IMR-90 (cell line): ENCODE results near the gene STPG4. TPM values are rescaled to one million over a fixed set of nuclear protein-coding genes. Genes with fewer than 3 reads are reported as not detected.

ENCODE experiments used
- ATAC-seq: fragments of 200-7000 bp; cut with Tn5 transposase; 2 replicates; pipeline ENCODE4 v1.9.1; 2020; ENCODE audit warnings: low read depth, mild to moderate bottlenecking, moderate library complexity
- BruUV-seq: library from RNA; stranded (reverse); fragments of 400-500 nt; replicated peaks from 2 replicates; lab custom pipeline; 2021; lab: Mats Ljungman, UMichigan
- CTCF ChIA-PET: fragments of 300-600 bp; formaldehyde crosslinking; extraction: SDS; loops from one replicate; lab custom pipeline; 2021; ENCODE audit warnings: antibody characterized with exemption; lab: Yijun Ruan, JAX
- POLR2A ChIA-PET: fragments of 300-600 bp; sonication (Branson Sonifier 250); formaldehyde crosslinking; loops from one replicate; lab custom pipeline; 2022; ENCODE audit warnings: antibody characterized with exemption; ENCODE audit not compliant: unreplicated experiment; lab: Charles Lee
- DNase-seq: peaks from one replicate; pipeline ENCODE4 v3.0.0; 2013
- H2AFZ ChIP-seq: replicated peaks from 2 replicates; pipeline ENCODE3; 2013; ENCODE audit warnings: low read length, mild to moderate bottlenecking; ENCODE audit not compliant: poor library complexity
- H2AK5ac ChIP-seq: 2 replicates; pipeline ENCODE4 v1.6.1; 2013; ENCODE audit warnings: low read depth, low read length, inconsistent platforms
- H2AK9ac ChIP-seq: replicated peaks from 2 replicates; pipeline ENCODE3; 2013; ENCODE audit warnings: mild to moderate bottlenecking, low read depth, low read length, moderate library complexity; ENCODE audit not compliant: poor library complexity
- H2BK120ac ChIP-seq: 2 replicates; pipeline ENCODE4 v1.6.1; 2013; ENCODE audit warnings: low read depth, low read length, inconsistent platforms
- H2BK15ac ChIP-seq: 3 replicates; pipeline ENCODE4 v1.6.1; 2013; ENCODE audit warnings: low read depth, low read length, inconsistent platforms
- H2BK20ac ChIP-seq: 2 replicates; pipeline ENCODE4 v1.6.1; 2013; ENCODE audit warnings: low read depth, mild to moderate bottlenecking, inconsistent platforms, low read length, moderate library complexity
- H2BK5ac ChIP-seq: 2 replicates; pipeline ENCODE4 v1.6.1; 2013; ENCODE audit warnings: mild to moderate bottlenecking, low read depth, low read length, inconsistent platforms; ENCODE audit not compliant: poor library complexity, severe bottlenecking
- H3K14ac ChIP-seq: replicated peaks from 2 replicates; pipeline ENCODE4 v1.6.1; 2013; ENCODE audit warnings: low read depth, low read length, inconsistent platforms
- H3K18ac ChIP-seq: 2 replicates; pipeline ENCODE4 v1.6.1; 2013; ENCODE audit warnings: low read depth, low read length, control low read depth
- H3K23ac ChIP-seq: 2 replicates; pipeline ENCODE4 v1.6.1; 2013; ENCODE audit warnings: low read depth, low read length, inconsistent platforms
- H3K27ac ChIP-seq: 2 replicates; pipeline ENCODE4 v1.5.1; 2013; ENCODE audit warnings: mild to moderate bottlenecking, control low read depth, low read length; ENCODE audit not compliant: insufficient read depth
- H3K27me3 ChIP-seq: 2 replicates; pipeline ENCODE4 v1.6.1; 2013; ENCODE audit warnings: low read length; ENCODE audit not compliant: control insufficient read depth, insufficient read depth
- H3K36me3 ChIP-seq: 2 replicates; pipeline ENCODE4 v1.6.1; 2013; ENCODE audit warnings: low read length, mixed read lengths; ENCODE audit not compliant: control insufficient read depth, insufficient read depth
- H3K4ac ChIP-seq: 2 replicates; pipeline ENCODE4 v1.6.1; 2013; ENCODE audit warnings: low read depth, low read length, inconsistent platforms
- H3K4me1 ChIP-seq: 2 replicates; pipeline ENCODE4 v1.6.1; 2013; ENCODE audit warnings: low read length, mixed read lengths; ENCODE audit not compliant: control insufficient read depth, insufficient read depth
- H3K4me2 ChIP-seq: 2 replicates; pipeline ENCODE4 v1.6.1; 2013; ENCODE audit warnings: low read depth, mild to moderate bottlenecking, control low read depth, low read length, moderate library complexity
- H3K4me3 ChIP-seq: 2 replicates; pipeline ENCODE4 v1.5.1; 2013; ENCODE audit warnings: low read depth, mild to moderate bottlenecking, control low read depth, low read length, moderate library complexity; ENCODE audit not compliant: insufficient read depth
- H3K56ac ChIP-seq: 2 replicates; pipeline ENCODE4 v1.6.1; 2013; ENCODE audit warnings: low read length, inconsistent platforms; ENCODE audit not compliant: insufficient read depth; ENCODE audit errors: extremely low read depth
- H3K79me1 ChIP-seq, 2 experiments: 2 replicates each; pipeline ENCODE4 v1.6.1; 2013; ENCODE audit warnings: low read length in 2 of 2, inconsistent platforms in 1 of 2, low read depth in 1 of 2
- H3K9ac ChIP-seq: 2 replicates; pipeline ENCODE4 v1.6.1; 2013; ENCODE audit warnings: low read depth, low read length, control low read depth
- H3K9me1 ChIP-seq: 2 replicates; pipeline ENCODE4 v1.6.1; 2013; ENCODE audit warnings: low read length, inconsistent platforms; ENCODE audit not compliant: insufficient read depth
- H3K9me3 ChIP-seq: 2 replicates; pipeline ENCODE4 v1.6.1; 2013; ENCODE audit warnings: low read length; ENCODE audit not compliant: control insufficient read depth, insufficient read depth
- H4K20me1 ChIP-seq: 2 replicates; pipeline ENCODE4 v1.6.1; 2013; ENCODE audit warnings: low read length, inconsistent platforms; ENCODE audit not compliant: insufficient read depth
- H4K5ac ChIP-seq: 2 replicates; pipeline ENCODE4 v1.6.1; 2013; ENCODE audit warnings: mild to moderate bottlenecking, low read depth, low read length, control low read depth
- H4K8ac ChIP-seq, 2 experiments: 2 replicates each; pipeline ENCODE4 v1.6.1; 2013; ENCODE audit warnings: low read depth in 2 of 2, low read length in 2 of 2, control low read depth in 1 of 2, inconsistent platforms in 1 of 2
- H4K91ac ChIP-seq: 2 replicates; pipeline ENCODE4 v1.6.1; 2013; ENCODE audit warnings: low read depth, low read length, inconsistent platforms; ENCODE audit not compliant: insufficient read depth
- CHD1 ChIP-seq: IDR thresholded peaks from 2 replicates; pipeline ENCODE4 v1.6.1; 2012; ENCODE audit warnings: low read depth, low read length, improper control_type of control experiment
- MAZ ChIP-seq: IDR thresholded peaks from 2 replicates; pipeline ENCODE4 v1.6.1; 2012; ENCODE audit warnings: low read depth, mild to moderate bottlenecking, low read length, improper control_type of control experiment, moderate library complexity, borderline replicate concordance
- MXI1 ChIP-seq: IDR thresholded peaks from 2 replicates; pipeline ENCODE4 v1.6.1; 2012; ENCODE audit warnings: low read depth, mild to moderate bottlenecking, low read length, moderate library complexity, borderline replicate concordance
- NFE2L2 ChIP-seq: fragments of 150-350 bp; IDR thresholded peaks from 2 replicates; pipeline ENCODE4 v1.6.1; 2016; ENCODE audit warnings: low read depth, mild to moderate bottlenecking, low read length
- RAD21 ChIP-seq: IDR thresholded peaks from 2 replicates; pipeline ENCODE4 v1.6.1; 2012; ENCODE audit warnings: low read length, improper control_type of control experiment
- RCOR1 ChIP-seq: IDR thresholded peaks from 2 replicates; pipeline ENCODE4 v1.6.1; 2012; ENCODE audit warnings: mild to moderate bottlenecking, low read length, improper control_type of control experiment; ENCODE audit not compliant: insufficient replicate concordance
- SMC3 ChIP-seq: fragments of 150-350 bp; IDR thresholded peaks from 2 replicates; pipeline ENCODE4 v1.6.1; 2016; ENCODE audit warnings: low read depth, mild to moderate bottlenecking, antibody characterized with exemption, low read length, moderate library complexity
- WGBS, 2 experiments: methylation state at CpG; one replicate each; pipeline versions ENCODE4 v1.1.5 to v1.1.7; 2013; ENCODE audit warnings: missing lambda C conversion rate in 2 of 2; ENCODE audit not compliant: insufficient read length in 1 of 2; ENCODE audit errors: extremely low coverage in 2 of 2; 5-methylcytosine and 5-hydroxymethylcytosine counted together
- dilution Hi-C: fragments of 300-500 bp; cut with HindIII; formaldehyde crosslinking; loops from one replicate; pipeline ENCODE4 v1.14.3; 2018; ENCODE audit warnings: low sequenced_read_pairs; ENCODE audit not compliant: unreplicated experiment
- in situ Hi-C: fragments of 300-500 bp; cut with MboI; formaldehyde crosslinking; loops from 3 replicates; pipeline ENCODE4 v1.14.3; 2019; ENCODE audit warnings: low sequenced_read_pairs, inconsistent platforms, mixed read lengths
- intact Hi-C: fragments of 100-400 bp; cut with micrococcal nuclease; formaldehyde crosslinking; loops from 2 replicates; pipeline ENCODE4 v1.10.0; 2022
- polyA plus RNA-seq, 3 experiments: library from polyadenylated mRNA; depleted of rRNA; stranded (reverse); fragments of >200 nt; gene quantifications; 2 replicates each; pipeline ENCODE4 v1.2.3, GENCODE V29; 2012; ENCODE audit warnings: low replicate concordance in 1 of 3
- total RNA-seq: library from RNA; depleted of rRNA; stranded (reverse); fragments of >200 nt; gene quantifications from 2 replicates; pipeline ENCODE4 v1.2.3, GENCODE V29; 2012
- TF ChIP-seq, protein P1 (sequence below): conservative IDR thresholded peaks from 2 replicates; pipeline ENCODE4 v1.5.1; 2012; ENCODE audit warnings: mild to moderate bottlenecking, low read depth, low read length, improper control_type of control experiment
- TF ChIP-seq, protein P2 (sequence below): fragments of 150-350 bp; IDR thresholded peaks from 2 replicates; pipeline ENCODE4 v1.6.1; 2016; ENCODE audit warnings: low read depth, mild to moderate bottlenecking, low read length, moderate library complexity, borderline replicate concordance

STPG4 gene
- total and polyA plus RNA-seq, 2 of the 4 experiments (the other 2 are of a cell fraction) = 0.12 to 0.18 TPM

GRCh38 chr2:47204691-47205090 is 49.6 kb upstream of the STPG4 start:
- Histone ChIP-seq H4K8ac (no peak overlapping the region; a peak in 1 of 4 replicates), H2AK9ac (no peak overlapping the region), H2AK5ac (peak overlapping the region; percentile 76), H2BK20ac (peak overlapping the region; percentile 37; the same call in 1 of the 2 replicates), H2AFZ (no peak overlapping the region), H3K4me2 (no peak overlapping the region), H4K20me1 (no peaks in the 10 kb centered on the region), H3K56ac (no peak overlapping the region), H3K27me3 (no peaks in the 10 kb centered on the region), H3K9me3 (no peaks in the 10 kb centered on the region), H3K4me3 (no peak overlapping the region), H3K9me1 (peaks cover 18% of the 10 kb centered on the region; the same call in 1 of the 2 replicates), H2BK5ac (no peak overlapping the region), H3K14ac (0 out of 2 replicates have a peak overlapping the region, but pooled peaks have one; percentile 52), H3K18ac (no peak overlapping the region), H3K4ac (peak overlapping the region; percentile 78; the same call in 1 of the 2 replicates), H2BK120ac (peak overlapping the region; percentile 79; the same call in 1 of the 2 replicates), H3K9ac (no peak overlapping the region), H3K36me3 (no peaks in the 10 kb centered on the region), H3K4me1 (peaks cover 24% of the 10 kb centered on the region), H3K23ac (no peak overlapping the region), H4K5ac (no peak overlapping the region), H4K91ac (0 out of 2 replicates have a peak overlapping the region, but pooled peaks have one; percentile 49), H2BK15ac (peak overlapping the region; percentile 78; the same call in 1 of the 3 replicates), H3K79me1 (peaks cover 0 to 11% of the 10 kb centered on the region in 2 experiments; a peak in 3 of 4 replicates), H3K27ac (no peak overlapping the region)
- intact Hi-C loops = no loop called here
- in situ Hi-C loops = no loop called here
- CTCF ChIA-PET = interaction anchor here (0.6 kb wide), 1 partner anchor 10 kb away, joined by 8 read pairs; no protein-coding TSS in a partner anchor
- POLR2A ChIA-PET = no interaction called here
- dilution Hi-C loops = no loop called here
- TF ChIP-seq CHD1 = no peak
- no peak for TF ChIP-seq MXI1
- no peak for TF ChIP-seq SMC3
- TF ChIP-seq RAD21 = no peak
- no peak for TF ChIP-seq NFE2L2
- no peak for TF ChIP-seq MAZ
- TF ChIP-seq, protein P1, sequence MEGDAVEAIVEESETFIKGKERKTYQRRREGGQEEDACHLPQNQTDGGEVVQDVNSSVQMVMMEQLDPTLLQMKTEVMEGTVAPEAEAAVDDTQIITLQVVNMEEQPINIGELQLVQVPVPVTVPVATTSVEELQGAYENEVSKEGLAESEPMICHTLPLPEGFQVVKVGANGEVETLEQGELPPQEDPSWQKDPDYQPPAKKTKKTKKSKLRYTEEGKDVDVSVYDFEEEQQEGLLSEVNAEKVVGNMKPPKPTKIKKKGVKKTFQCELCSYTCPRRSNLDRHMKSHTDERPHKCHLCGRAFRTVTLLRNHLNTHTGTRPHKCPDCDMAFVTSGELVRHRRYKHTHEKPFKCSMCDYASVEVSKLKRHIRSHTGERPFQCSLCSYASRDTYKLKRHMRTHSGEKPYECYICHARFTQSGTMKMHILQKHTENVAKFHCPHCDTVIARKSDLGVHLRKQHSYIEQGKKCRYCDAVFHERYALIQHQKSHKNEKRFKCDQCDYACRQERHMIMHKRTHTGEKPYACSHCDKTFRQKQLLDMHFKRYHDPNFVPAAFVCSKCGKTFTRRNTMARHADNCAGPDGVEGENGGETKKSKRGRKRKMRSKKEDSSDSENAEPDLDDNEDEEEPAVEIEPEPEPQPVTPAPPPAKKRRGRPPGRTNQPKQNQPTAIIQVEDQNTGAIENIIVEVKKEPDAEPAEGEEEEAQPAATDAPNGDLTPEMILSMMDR = no peak
- TF ChIP-seq, protein P2, sequence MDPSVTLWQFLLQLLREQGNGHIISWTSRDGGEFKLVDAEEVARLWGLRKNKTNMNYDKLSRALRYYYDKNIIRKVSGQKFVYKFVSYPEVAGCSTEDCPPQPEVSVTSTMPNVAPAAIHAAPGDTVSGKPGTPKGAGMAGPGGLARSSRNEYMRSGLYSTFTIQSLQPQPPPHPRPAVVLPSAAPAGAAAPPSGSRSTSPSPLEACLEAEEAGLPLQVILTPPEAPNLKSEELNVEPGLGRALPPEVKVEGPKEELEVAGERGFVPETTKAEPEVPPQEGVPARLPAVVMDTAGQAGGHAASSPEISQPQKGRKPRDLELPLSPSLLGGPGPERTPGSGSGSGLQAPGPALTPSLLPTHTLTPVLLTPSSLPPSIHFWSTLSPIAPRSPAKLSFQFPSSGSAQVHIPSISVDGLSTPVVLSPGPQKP = no peak
- TF ChIP-seq RCOR1 = no peak
- no CpG with 5 or more reads among the region's 3 CpGs for WGBS, 2 experiments
- no TSS peak for BruUV-seq
- ATAC-seq (no peak), DNase-seq (no peak)
